CD4-positive, alpha-beta T cell treated with Interferon gamma for 1 hour (primary cell): Measurements from ENCODE around the gene SLC39A11.
A peak's percentile ranks its signal among the peaks of the same experiment; 100 is the strongest.
"Not testable (repeated sequence)": the region's sequence is repeated elsewhere in the genome, so short reads cannot be mapped to it uniquely, and the experiment has no call there.

Experiments
- DNase-seq: peaks from one replicate; pipeline ENCODE4 v3.0.0-alpha.2; 2020

The SLC39A11 gene

GRCh38 chr17:73105431-73105830 is 12.9 kb upstream of the SLC39A11 start:
- DNase-seq: no peak

- DNase-seq: no peak
Measured at GRCh38 chr17:73104450-73104849, 12.0 kb upstream of the SLC39A11 start.

GRCh38 chr17:73103641-73104335 is 11.3 kb upstream of the SLC39A11 start:
- DNase-seq: peak; percentile 31

GRCh38 chr17:73101031-73101430 is 8.5 kb upstream of the SLC39A11 start:
- no peak for DNase-seq

- DNase-seq: no peak
Measured at GRCh38 chr17:73100363-73100762, 7.9 kb upstream of the SLC39A11 start.

GRCh38 chr17:73099511-73099910 is 7.0 kb upstream of the SLC39A11 start:
- no peak for DNase-seq

- no peak for DNase-seq
Measured at GRCh38 chr17:73098919-73099318, 6.4 kb upstream of the SLC39A11 start.

GRCh38 chr17:73097973-73098765 is 5.7 kb upstream of the SLC39A11 start:
- not testable (repeated sequence) for DNase-seq

- DNase-seq: peak; percentile 24
Measured at GRCh38 chr17:73096866-73097265, 4.4 kb upstream of the SLC39A11 start.

GRCh38 chr17:73096211-73096610 is 3.7 kb upstream of the SLC39A11 start:
- no peak for DNase-seq

- DNase-seq: no peak
Measured at GRCh38 chr17:73093286-73093685, 798 bp upstream of the SLC39A11 start.

GRCh38 chr17:73091770-73092522 is 542 bp downstream of the SLC39A11 start:
- DNase-seq: no peak

- DNase-seq: no peak
Measured at GRCh38 chr17:73091410-73091769, 1.1 kb downstream of the SLC39A11 start.

GRCh38 chr17:73090396-73091202 is 1.9 kb downstream of the SLC39A11 start:
- no peak for DNase-seq

GRCh38 chr17:73089322-73090317 is 2.9 kb downstream of the SLC39A11 start:
- no peak for DNase-seq

GRCh38 chr17:73088561-73088960 is 3.9 kb downstream of the SLC39A11 start:
- no peak for DNase-seq

- DNase-seq: no peak
Measured at GRCh38 chr17:73083432-73083831, 9.1 kb downstream of the SLC39A11 start.

GRCh38 chr17:73074566-73074965 is 17.9 kb downstream of the SLC39A11 start:
- DNase-seq: no peak

- no peak for DNase-seq
Measured at GRCh38 chr17:73072219-73072962, 20.1 kb downstream of the SLC39A11 start.

- no peak for DNase-seq
Measured at GRCh38 chr17:73071066-73071999, 21.2 kb downstream of the SLC39A11 start.
